Stimulated activated CD8-positive, alpha-beta memory T cell treated with anti-CD3 and anti-CD28 coated beads, Interleukin-15, amount 100 ng/mL, for 1 hour (primary cell): ENCODE measurements around the gene PRIMA1.

Experiments
- DNase-seq: peaks from one replicate; pipeline ENCODE4 v3.0.0-alpha.2; 2020; ENCODE audit warnings: low read depth

The PRIMA1 gene

DNA sequence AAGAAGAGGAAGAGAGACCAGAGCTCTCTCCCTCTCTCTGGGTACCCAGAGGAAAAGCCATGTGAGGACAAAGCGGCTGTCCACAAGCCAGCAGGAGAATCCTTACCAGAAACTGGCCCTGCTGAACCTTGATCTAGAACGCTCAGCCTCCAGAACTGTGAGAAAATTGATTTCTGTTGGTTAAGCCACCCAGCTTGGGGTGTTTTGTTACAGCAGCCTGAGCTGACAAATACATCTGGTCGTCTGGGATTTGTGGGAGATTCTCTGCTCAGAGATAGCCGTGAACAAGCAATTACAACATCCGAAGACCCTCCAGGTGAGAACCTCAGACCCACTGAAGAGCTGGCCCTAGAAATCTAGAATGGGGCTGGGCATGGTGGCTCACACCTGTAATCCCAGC lies 6.5 kb upstream of the PRIMA1 start:
- no peak for DNase-seq

DNA sequence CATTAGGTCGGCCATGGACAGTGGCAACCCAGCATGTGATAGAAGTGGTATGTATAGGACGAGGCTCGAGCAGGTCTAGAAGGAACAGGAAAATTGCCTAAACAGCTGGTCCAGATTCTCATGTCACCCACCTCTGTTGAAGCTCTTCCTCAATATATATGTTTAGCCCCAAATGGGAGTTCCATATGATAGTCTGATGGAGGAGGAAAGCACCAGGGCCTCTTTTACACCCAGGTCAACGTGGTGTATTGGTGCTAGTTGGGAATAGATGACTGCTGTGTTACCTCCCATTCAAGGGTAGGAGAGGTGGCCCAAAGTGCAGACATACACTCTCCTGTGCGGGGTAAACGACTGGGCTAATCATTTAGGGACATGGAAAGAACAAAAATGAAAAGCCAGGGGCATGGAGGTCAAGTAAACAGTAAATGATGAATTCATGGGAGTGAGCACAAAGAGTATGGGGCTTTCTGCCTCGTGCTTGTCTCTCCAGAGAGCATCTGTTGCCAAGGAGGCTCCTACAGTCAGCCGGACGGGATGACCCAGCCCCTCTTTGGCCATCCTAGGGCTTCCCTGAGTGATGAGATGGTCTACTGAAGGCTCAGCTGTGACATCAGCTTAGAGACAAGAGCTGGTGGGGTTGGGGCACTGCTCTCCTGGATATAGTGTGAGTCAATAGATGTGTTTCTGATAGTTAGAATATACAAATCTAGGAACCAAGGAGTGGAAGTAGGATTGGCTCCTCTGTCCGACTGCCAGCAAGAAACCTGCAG lies 5.5 kb upstream of the PRIMA1 start:
- no peak for DNase-seq

DNA sequence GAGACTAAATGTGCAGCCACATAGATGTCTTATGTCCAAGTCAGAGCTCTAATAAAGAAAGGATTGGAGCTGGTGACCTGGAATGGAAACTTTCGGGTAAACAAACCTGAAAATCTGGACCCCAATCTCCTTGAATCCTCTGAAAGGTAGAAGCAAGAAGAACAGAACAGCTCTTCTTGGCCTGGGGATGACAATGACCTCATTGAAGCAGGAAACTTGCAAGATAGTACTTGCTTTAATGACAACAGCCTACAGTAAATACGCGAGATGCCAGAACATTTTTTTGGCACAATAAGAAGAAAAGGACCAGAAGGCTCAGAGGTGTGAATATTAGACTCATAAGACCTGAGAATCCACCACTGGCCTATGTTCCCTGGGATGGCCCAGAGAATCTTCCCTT lies 4.1 kb upstream of the PRIMA1 start:
- DNase-seq = no peak

DNA sequence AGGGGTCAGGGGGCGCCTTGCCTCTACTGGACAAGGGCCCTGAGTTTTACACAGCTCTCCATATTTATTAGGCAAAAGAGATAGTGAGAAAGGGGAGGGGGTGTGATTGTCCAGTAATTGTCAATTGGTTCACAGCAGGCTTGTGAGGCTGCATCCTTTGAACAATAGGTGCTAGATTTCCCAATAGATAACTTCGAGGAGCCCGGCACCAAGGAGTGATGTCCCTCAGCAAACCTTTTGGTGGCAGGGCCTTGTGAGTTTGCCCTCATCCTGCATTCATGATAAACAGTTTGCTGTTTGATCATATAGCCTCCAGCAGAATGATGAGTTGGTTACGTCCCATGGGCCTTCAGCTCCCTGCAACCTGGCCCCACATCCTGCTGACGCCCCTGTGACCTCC lies 2.7 kb upstream of the PRIMA1 start:
- DNase-seq = no peak

DNA sequence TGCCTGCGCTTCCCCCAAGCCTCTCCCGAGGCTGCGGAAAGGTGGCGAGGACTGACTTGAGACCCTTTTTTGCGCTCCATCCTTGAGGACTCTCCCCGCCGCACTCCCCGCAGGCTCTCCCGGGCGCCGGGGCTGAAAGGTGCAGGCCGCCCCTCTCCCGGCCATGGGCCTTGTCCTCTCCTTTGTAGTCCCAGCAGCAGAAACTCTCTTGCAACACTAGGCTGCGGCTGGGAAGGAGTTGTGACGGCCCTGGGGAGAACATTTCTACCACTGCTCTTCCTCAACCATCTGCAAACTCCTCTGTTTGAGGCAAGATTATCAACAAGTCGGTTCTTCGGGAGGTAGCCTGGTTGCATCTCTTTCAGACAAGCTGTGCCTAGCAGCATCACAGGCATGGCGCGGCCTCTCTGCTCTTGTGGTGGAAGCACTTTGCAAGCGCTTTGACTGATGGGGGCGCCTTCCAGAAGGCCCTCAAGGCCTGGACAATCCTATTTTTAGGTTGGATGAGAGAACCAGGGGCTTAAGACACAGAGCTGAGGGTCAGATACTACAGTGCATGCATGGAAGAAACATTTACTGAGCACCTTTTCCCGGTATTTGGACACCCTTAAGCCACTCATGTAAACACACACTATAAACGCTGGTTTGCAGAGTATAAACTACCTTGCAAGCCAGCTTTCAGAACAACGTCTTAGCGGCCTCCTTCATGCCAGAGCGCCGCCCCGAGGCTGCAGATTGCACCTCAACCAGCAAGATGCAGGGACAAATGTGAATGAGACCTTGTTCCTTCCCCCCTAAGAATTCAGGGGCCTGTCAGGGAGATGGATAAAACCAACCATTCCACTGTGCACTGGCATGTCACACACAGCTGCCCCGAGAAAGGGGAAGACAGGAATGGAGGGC lies 1.2 kb upstream of the PRIMA1 start:
- DNase-seq = no peak

DNA sequence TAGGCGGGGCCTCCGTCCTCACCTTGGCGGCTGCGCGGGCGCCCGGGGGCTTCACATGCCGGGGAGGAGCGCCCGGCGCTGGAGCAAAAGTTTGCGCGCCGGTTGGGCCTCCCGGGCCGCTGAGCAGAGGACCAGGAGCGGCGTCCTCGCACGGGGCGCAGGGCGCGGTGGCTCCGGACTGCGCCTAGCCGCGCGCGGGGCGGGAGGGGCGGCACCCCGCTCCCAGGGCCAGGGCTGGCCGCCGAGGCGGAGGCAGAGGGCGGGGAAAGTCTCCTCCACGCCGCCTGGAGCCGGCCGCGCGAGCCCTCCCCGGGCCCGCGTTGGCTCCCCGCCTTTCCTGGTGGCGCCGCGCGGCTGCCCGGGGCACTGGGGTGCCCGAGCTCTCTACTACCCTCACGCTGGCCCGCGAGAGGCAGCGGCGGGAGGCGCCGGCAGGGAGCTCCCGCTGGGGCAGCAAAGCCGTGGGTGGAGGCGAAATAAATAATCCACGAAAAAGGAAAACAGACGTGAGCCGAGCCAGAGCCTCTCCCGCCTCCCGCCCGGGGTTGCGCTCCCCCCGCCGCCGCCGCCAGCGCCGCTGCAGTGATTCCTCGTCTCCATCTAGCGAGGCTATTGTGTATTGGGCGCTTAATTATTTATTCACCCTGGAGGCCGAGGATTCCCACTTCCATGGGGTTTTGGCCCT lies 400 bp upstream of the PRIMA1 start:
- DNase-seq = no peak

DNA sequence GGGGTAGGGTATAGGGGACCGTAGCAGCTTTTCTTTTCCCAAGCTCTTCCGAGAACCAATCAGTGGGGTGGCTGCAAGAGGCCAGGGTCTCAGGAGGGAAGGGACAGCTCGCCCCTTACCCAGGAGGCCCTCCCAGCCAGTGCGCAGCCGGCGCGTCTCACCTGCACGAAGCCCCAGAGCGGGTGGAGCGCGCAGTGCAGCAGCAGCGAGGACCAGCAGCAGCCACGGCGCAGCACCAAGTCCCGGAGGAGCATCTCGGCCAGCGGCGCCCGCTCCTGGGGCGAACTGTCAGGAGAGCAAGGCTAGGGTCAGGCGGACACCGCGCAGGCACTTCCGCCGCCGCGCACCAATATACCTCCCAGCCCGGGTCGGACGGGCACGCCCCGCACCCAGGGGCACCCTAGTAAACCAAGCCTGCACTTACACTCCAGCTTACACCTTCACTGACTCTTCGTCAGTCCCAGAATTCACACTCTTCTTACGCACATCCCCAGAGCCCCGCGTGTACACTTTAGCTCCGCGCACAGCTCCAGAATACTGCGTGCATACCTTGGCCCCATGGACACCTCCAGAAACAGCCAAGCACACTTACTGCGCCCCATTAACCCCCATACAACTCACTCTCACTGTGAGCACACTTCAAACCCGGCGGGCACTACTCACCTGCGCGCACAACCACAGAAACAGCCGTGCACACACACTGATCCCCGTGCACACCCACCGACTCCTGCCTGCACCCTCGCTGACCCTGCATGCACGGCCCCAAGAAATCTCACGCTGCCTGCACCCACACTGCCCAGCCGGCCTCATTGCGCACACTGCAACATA lies 606 bp downstream of the PRIMA1 start:
- DNase-seq = no peak

DNA sequence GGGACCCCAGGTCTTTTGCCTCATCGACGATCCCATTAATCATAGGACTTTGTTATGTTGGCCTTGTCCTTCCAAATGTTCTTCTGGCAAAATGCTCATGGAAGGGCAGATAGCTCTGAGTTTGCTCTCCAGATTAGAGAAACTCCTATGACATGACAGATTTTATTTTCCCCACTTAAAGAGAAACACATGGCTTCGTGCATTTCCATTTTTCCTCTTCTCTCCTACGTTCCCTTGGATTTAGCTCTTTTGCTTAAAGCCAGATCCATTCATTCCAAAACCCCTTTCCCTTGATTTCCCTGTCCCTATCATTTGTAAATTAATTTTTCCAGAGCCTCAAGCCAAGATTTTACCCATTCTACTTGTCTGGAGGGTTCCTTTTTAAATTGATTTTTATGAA lies 2.9 kb downstream of the PRIMA1 start:
- DNase-seq = no peak

DNA sequence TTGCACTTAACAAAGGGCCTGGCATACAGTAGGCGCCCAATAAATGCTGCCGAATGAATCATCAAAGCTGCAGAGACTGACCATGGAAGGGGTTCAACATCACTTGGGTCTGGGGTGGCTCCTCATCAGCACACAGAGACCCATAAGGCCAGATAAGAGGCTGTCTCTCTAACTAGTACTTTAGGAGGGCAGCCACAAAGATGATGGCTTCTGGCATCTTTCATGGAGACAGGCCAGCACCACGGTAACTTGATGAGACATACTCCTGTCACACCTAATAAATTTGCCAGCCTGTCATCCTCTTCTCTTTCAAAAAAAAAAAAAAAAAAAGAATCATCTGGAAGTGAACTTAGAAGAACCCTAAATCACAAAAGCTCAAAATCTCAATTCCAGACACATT lies 3.4 kb downstream of the PRIMA1 start:
- no peak for DNase-seq

DNA sequence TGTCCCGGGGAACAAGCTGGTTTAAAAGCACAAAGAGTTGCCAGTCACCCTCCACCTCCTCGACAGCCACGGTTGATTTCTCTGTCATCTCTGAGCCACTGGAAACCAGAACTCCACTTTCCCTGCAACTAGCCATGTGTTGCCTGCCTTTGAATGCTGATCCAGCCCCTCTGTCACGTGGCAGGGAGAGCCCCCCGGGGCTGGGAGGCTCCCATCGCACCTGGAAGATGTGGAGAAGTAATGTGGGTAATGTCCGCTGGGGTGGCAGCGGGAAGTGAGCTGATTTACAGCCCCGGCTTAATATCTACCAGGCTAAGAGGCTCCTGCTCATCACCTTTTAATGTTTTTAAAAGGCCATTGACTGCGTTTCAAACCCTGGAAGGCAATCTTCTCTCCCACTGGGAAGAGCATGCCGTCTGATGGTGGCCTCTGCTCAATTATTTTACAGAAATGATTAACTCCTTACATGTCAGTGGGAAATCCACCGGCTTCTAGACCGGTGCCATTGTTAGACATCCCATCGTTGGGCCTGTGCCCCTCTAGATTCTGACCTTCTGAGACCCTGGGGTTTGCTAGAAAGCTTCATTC lies 7.4 kb downstream of the PRIMA1 start:
- no peak for DNase-seq

DNA sequence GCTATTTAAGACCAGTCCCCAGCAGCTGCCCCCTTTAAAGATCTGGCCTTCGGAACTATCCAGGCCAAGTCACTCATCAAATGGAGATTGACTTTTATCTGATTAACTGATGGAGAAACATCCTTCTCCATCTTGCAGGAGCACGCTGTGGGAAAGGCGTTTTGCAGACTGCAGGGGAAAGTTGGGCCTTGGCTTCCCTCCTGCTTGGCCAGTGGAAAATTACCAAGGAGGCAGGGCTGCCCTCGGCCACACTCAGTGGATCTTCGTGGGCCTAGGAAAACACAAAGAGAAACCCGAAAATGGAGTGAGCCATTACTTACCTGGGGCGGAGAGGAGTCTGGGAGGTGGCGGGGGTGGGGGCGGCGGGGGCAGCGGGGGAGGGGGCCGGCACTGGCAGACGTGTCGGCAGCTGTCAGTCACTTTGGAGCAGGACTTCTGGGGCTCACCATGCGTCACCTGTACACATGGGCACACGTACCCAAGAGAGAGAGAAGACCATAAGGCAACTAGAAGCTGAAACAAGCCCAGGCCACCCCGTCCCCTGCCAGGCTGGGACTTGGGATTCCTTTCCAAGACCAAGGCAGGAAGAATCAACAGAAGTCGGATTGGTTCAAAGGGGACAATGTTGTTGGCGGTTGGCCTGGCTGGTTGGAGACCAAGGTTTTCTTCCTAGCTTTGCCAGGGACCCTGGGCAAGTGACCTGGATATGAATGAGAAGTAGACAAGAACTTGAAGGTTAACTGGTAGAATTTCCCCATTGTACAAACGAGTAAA lies 9.2 kb downstream of the PRIMA1 start:
- DNase-seq = no peak

DNA sequence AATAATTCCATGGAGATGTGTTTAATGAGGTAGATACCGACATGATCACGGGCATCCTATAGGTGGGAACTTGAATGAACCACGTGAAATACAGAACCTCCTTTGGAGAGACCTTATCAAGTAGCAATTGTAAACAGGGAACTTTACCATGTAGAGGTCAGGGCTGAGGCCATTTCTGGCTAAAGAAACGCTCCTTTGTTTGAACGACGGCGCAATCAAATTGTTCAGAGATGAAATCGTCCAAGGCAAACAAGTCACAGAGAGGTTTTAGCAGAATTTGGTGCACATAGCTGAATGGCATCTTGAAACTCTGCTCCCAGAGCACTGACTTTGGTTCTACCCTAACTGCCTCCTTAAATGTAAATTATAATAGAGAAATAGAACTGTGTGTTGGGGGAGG lies 9.8 kb downstream of the PRIMA1 start:
- no peak for DNase-seq

DNA sequence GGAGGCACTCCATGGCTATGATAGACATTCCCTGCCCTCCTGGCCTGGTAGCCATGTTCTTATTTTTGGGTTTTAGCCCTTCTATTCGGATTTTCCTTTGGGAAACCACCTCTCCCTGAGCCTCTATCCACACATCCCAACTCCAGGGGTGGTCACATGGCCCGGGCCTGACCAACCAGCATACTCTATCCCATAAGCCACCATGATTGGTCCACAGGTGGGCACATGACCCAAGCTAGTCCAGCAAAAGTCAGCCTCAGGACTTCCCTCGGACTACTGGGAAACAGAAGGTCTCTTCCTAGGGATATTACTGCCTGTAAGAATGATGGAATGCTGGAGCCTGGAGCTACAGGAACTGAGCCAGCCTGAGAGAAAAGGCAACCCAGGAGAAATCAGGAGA lies 12.5 kb downstream of the PRIMA1 start:
- no peak for DNase-seq

DNA sequence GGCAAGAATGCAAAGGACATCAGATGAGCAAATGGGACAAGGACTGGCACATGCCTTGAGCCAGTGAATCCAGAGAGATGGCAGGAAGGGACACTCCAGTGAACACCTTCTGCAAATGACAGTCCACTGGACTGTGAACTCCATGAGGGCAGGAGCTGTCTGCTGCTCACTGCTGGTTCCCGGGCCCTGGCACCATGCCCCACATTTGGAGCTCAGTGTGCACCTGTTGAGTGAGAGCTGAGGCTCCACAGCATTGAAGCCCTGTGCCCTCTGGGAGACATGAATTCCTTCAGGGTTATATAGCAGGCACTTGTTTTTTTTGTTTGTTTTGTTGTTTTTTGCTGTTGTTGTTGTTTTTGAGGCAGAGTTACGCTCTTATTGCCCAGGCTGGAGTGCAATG lies 13.1 kb downstream of the PRIMA1 start:
- DNase-seq = no peak

DNA sequence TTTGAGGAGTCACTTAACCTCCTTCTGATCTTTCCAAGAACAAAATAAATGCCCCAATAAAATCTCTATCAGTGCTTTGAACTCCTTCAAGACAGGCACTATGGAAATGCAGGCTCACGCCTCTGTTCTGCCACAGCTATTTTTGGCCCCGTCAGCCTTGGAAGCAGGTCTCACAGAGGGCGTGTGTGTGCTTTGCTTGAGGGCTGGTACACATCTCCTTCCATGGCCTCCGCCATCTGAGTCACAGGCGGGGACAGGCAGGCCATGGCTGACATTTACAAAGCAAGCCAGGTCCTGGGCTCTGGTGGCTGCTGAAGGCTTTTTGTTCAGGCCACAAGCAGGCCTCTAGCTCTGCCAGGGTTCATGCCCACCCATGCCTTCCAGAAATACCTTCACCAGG lies 16.0 kb downstream of the PRIMA1 start:
- DNase-seq = no peak

DNA sequence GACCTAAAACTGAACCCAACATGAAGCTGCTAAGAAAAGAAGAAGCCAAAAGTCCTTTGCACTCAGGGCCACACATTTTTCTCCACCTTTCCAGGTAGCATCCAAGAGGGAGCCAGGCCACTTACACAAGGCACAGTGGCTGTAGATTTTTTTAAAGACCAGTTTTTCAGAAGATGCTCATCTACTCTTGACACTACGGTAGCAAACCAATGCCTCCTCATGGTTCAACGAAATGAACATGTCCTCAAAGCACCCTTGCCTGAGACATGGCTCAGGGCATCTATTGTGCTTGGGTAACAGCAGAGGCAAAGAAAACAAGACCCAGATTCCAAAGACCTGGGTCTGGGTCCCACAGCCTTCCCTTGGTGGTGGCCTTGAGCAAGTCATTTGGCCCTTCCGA lies 22.3 kb downstream of the PRIMA1 start:
- no peak for DNase-seq

DNA sequence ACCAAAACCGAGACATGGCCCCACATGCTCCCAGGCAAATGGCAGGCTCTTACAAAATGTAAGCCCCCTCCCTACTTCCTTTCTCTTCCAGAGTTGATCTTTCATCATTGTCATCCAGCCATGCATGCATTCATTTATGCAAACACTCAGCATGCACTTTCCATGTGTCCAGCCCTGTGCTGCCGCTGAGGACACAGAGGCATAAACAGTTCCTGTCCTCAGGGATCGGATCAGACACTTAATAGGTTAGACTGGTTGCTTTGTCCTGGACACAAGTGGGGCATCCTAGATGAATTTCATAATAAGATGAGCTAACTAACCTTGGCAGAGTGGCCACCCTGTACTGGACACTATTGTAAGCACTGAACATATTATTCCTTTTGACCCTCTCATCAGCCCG lies 23.1 kb downstream of the PRIMA1 start:
- DNase-seq = no peak

DNA sequence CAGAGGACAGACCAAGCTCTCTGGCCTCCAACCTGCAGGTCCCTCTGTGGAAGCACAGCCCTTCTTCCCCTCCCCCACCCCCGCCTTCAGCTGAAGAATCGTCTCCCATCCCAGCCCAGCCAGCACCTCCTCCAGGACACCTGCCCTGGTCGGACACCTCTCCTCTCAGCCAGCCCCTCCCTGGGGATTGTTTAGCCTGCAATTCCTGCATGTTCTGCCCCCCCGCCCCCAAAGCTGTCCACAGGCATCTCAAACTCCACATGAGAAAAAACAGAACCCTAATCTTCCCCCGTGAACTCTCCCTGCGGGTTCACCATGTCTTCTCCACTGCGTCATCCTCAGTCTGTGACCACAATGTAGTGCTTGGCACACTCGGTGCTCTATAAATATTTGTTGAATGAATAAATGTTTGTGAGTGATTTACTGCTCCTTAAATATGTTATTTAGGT lies 24.1 kb downstream of the PRIMA1 start:
- DNase-seq = no peak

DNA sequence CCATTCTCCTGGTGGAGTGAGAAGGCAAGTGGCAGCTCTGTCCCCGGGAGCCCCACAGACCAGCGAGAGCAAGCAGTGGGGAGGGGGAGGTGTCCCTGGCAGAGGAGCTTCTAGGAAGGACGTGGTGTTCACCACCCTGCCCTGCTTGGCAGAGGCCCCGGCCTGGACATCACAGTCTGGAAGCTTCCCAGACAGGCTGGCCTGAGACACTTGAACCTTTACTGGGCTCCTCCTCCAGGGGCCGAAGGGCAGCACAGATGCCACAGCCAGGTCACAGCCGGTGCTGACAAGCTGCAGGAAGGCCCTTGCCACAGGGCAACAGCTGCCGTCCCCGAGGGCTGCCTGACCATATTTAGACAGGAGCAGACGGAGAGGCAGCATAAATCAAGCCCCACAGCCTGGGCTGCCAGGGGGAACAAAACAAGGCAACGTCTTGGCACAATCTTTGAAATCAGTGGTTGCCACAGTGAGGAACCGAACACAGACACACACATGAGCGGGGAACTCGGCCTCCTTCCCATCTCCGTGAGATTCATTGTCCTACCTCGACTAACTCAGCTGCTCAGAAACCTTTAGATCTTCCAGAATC lies 28.5 kb downstream of the PRIMA1 start:
- no peak for DNase-seq

DNA sequence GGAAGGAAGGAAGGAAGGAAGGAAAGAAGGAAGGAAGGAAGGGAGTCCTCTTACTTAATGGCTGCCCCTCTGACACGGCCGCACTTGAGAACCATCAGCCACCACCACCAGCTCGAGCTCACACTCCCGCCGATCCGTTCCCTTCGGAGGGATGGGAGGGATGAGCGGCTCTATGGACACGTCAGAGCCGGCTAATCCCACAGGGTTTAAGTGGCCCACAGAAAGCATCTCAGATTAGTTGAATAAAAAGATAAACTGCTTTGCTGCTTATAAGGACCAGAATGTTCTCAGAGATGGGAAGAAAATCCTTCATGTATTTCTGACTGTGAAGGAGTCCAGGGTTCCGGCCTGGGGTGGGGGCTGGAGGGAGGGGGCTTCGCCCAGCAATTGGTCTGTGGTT lies 31.1 kb downstream of the PRIMA1 start:
- no peak for DNase-seq
